Activated T-cell treated with anti-CD3 and anti-CD28 coated beads for 1 hour (primary cell): ENCODE results near the gene RAB5IF.
"Not testable (repeated sequence)": the region's sequence is repeated elsewhere in the genome, so short reads cannot be mapped to it uniquely, and the experiment has no call there.

ENCODE experiments used
- DNase-seq: peaks from one replicate; pipeline ENCODE4 v3.0.0-alpha.2; 2020; ENCODE audit warnings: low read depth

The RAB5IF gene

DNA sequence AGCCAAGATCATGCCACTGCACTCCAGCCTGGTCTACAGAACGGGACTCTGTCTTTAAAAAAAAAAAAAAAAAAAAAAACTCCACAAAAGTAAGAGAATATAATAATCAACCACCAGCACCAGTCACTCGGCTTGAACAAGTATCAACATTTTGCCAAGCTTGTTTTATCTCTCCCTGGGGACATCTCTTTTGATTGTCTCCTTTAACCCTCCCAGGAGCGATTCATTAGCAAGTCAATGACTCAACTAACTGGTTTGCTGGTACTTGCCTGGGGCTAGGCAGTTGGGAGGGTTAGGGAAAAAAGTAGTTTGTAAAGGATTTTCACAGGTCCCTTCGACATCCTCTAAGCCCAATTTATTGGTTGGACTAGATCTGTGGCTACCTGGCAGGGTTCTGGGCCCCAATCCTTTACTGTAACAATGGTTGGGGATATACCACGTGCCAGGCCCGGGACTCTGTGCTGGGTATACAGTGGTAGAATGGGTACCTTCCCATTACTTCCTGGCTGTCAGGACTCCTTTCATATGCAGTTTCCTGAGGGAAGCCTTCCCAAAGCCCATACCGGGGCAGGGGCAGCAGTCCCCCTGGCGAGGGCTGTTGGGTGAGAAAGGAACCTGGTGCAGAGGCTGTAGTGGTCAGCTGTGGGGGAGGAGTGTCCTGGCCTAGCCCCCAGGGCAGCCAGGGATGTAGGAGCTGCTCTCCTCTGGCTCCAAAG is 20.0 kb upstream of the RAB5IF start:
- no peak for DNase-seq

DNA sequence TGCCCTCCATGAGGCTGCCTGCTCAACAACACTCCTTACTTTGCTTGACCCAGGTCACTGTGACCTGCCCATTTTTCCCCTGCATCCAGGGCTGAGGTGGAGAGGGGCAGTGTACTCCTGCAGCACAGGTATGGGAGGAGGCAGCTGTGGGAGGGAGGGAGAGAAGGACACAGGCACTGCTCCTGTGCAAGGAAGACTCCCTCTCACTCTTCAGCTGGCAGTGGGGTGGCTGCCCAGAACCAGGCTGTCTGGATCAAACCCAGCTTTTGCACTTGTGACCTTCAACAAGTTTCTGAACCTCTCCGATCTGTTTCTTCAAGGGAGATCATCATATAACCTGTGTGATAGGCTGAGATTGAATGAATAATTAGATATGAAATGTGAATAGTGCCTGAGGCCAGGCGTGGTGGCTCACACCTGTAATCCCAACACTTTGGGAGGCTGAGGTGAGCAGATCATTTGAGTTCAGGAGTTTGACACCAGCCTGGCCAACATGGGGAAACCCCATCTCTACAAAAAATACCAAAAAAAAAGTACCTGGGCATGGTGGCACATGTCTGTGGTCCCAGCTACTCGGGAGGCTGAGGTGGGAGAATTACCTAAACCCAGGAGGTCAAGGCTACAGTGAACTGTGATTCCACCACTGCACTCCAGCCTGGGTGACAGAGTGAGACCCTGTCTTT is 18.1 kb upstream of the RAB5IF start:
- no peak for DNase-seq

DNA sequence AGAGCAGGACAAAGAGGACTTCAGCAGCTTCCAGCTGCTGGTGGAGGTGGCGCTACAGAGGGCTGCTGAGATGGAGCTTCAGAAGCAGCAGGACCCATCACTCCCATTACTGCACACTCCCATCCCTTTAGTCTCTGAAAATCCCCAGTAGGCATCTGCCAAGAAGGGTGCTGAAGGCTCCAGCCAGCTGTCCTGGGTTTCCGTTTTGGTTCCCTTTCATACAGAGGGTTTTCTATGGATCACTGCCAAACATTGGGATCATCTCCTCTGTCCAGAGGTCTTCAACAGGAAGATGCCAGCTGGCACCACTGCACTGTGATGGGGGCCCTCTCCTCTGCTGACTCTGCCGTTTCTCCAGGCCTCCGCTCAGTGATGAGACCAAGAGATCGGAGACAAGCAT is 14.3 kb upstream of the RAB5IF start:
- no peak for DNase-seq

DNA sequence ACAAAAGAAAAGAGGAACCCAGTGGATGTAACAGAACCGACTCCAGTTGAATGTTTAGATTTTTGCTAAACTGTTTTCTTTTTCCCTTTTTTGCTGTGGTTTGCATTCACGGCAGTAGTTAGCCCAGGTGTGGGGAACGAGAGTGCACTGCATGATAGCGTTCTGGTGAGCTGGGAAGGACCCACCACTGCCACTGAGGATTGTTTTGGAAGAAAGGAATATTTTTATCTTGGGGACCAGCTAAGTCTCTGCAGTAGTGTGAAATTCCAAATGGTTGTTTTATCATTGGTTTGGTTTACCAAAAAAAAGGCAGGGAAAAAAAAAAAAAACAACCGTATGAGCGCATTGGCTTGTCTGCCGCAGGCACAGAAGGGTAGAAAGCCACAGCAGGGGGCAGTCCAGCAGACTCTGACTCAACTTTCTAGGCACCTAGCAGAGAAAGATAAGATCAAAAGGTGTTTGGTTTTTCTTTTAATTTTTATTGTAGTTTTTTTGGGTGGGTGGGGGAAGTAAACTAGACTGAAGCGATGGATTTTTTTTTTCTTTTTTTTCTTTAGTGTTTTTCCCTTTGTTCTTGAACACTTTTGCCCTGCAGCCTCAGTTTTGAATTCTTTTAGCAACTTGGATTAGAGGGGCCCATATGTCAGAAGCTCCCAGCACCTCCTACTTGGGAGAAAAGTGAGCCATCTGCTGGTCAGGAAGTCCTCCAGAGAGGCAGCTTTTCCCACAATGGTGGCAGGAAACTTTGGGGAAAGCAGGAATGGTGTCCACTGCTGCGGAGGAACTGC is 13.5 kb upstream of the RAB5IF start:
- no peak for DNase-seq

DNA sequence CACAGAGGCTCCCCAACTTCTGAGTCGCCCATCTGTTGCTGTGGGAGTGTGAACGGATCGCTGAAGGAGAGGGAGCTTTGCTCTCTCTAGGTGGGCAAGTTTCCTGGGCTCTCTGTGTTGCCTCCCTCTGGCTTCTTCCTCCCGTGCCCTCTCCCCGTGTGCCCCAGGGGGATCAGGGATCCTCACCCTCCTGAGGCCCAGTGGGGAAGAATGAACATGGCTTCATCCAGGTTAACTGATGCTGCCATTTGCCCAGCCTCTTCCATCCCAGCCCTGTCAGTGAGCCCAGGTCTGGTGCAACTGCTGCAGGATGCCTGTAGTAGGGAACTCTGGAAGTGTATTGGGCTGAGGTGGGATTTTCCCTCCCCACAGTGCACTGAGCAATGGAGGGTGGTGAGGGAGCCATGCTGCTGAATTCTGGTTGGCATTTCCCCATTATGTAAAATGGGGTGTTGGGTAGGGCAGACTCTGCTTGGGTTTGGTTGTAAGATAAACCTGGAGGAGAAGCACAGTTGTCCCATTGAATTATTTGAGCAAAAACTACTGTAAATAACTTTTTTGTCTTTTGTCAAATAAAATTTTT is 12.1 kb upstream of the RAB5IF start:
- DNase-seq, result no peak

DNA sequence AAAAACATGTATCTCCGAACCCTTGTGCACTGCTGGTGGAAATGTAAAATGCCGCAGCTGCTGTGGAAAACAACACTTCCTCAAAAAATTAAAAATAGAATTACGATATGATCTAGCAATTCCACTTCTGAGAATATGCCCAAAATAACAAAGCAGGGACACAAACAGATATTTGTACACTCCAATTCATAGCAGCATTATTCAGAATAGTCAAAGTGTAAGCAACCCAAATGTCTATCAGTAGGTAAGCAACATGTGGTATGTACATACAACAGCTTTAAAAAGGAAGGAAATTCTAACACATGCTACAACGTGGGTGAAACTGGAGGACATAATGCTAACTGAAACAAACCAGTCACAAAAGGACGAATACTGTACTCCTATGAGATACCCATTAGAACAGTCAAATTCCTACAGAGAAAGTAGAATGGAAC is 5.7 kb upstream of the RAB5IF start:
- DNase-seq, result no peak

DNA sequence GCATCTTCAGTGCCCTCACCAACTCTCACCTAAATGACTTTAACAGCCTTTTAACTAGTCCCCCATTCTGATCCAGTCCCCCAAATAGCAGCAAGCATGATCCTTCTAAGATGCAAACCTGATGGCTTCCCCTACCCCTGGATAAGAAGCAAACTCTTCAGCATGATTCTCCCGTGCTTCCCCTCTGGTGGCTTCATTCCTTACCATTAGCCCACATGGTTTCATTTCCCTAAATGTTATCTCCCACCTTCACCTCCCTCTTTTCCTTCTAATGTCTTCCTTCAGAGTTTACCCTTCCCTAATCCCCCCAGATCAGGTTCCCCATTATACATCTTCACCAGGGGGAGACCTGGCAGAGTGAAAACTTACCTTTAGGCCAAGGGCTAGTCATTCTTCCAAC is 4.0 kb upstream of the RAB5IF start:
- DNase-seq, result no peak

DNA sequence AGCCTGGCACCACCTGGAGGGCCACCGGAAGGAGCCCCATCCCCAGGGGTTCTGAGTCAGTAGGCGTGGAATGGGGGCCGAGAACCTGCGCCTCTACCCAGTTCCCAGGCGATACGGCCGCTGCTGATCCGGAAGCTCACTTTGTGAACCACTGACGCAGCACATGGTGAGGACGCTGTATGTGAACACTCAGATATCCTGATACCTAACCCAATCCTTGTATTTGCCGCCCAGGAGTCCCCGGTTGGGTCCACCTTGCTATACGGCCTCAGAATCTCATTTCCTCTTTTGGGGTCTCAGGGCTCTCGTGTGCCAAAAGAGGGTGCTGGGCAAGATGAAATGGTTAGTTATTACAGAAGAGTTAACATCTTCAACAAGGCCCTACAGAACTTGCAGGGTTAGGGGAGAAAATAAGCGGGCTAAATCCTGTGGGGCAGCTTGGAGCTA is 604 bp upstream of the RAB5IF start:
- DNase-seq, result peak; percentile 39

DNA sequence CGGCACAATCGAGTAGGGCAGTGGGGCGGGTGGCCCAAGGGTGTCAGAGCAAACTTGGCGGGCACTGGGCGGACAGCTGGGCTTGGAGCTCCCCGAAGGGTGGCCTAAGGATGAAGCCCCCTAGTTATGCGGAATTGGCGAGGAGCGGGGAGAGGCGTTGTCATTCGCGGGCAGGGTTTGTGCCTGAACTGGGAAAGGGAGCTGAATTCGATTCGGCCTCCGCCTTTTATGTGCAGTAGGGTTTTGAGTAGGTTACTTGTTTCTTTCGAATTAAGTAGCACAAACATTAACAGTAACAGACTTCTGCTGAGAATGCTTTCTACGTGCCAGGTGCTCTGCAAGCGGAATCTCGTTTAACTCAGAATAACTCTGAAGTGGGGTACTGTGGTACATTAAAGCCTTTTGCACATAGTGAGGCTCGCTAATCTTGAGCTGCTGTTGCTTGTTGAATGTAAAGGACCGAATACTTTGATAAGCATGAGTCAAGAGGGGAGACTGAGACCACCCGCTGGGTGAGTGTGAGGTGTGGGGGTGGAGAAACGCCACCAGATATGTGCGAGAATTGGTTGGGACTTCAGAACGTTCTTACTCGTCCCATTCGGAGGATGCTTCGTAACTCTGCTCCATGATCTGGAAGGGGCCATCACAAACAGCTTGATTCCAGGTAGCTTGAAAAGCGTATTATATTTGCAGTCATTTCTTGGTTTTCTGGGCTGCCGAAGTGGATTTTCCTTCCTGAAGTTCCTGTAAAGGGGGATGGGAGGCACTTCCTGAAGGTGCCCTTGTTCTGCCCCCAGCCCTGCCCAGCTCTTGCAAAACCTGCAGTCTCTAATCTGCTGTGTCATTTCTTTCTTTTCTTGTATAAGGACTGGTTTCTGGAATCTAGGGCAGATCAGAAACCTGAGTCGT is 833 bp downstream of the RAB5IF start:
- no peak for DNase-seq

DNA sequence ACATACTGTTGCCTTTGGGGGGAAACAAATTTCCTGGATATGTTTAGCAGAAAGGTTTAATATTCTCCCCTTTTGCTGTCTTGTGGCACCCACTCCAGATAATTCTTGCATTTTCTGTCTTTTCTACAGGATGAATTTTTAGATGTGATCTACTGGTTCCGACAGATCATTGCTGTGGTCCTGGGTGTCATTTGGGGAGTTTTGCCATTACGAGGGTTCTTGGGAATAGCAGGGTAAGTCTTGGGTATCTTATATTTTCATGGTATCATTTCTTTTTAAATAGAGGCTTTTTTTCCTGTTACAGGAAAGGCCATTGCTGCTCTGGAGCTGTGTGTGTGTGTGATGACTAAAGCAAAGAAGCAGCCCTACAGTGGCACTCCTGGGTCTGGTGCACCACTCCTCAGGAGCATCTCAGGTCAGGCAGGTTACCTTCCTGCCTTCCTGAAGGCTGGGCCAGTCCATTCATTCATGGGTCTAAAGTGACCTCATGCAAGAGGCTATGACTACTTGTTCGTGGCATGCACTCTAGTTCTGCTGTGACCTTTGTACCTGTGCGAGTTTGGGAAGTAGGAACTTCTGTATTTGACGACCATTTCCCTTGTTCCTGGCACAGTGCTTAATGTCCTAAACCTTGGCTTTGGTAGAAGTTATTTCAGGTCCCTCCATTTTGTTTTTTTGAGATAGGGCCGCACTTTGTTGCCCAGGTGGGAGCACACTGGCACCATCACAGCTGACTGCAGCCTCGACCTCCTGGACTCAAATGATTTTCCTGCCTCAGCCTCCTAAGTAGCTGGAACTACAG is 2.2 kb downstream of the RAB5IF start:
- DNase-seq, result no peak

DNA sequence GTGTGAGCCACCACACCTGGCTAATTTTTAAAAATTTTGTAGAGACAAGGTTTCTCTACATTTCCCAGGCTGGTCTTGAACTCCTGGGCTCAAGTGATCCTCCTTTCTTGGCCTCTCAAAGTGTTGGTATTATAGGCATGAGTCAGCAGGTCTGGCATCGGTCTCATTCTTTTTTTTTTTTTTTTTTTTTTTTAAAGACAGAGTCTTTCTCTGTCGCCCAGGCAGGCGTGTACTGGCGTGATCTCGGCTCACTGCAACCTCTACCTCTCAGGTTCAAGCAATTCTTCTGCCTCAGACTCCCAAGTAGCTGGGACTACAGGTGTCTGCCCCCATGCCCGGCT is 2.8 kb downstream of the RAB5IF start:
- DNase-seq, result not testable (repeated sequence)

DNA sequence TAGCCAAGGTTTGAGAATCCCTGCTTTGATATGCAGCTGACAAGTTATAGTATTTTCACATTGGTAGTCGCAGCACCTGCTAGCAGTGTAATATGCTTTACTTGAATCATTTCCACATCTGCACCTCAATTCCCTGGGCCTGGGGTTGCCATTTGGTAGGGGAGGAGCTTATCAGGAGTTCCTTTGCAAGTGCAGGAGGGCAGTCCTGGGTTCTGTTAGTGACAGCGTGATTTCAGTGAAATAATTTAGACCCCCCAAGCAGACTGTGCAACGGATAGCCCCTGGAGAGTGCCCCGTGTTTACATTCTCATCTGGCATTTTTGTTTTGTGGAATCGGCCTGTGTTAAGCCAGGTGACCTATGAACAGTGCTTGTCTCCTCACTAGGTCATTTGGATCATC is 6.0 kb downstream of the RAB5IF start:
- DNase-seq, result no peak

DNA sequence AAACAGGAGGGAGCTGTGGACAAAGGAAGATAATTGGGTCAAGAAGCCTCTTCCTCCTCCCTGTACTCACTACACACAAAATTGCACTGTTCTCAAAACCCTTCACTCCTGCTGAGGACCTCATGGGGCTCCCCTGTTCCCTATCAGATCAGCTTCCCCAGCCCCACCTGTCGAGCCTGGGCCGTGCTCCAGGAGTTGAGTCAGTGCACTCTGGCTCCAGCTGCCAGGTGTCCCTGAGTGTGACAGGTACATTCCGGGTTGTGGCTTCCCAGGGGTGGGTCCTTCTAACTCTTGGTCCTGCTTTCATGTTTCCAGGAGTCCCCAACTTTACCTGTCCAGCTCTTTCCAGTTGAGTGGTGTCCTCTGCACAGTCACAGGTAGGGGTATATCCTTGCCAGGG is 8.4 kb downstream of the RAB5IF start:
- DNase-seq, result no peak

DNA sequence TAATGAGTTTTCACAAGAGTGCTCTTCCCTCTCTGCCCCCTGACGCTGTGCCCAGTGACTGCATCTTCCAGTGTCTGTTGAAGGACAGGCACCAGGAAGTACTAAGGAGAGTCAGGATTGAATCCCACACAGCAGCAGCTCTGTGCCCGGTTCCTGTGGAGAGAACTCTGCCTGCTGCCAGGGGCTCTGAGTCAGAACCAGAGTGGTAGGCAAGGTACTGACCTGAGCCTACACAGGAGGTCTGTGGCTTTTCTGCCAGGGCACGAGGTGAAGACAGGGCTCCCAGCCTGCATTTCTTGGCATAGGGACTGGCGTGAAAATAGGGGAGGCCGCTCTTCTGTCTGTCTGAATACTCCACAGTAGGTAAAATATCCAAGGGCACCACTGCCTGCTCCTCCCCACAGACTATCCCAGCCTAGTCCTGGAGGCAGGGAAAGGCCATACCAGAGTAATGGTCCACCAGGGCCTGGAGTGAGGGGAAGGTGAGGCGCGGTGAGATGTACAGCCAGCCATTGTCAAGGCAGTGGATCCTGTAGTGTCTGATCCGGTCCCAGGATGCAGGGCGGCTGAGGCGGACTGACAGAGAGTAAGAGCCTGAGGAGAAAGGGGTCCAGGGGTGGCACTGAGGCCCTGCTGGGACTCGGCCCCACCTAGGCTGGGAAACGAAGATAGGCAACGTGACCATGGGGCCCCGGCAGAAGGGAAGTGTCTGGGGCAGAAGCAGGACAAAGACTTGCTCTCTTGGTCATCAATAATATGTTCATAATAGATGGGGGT is 9.4 kb downstream of the RAB5IF start:
- DNase-seq, result no peak

DNA sequence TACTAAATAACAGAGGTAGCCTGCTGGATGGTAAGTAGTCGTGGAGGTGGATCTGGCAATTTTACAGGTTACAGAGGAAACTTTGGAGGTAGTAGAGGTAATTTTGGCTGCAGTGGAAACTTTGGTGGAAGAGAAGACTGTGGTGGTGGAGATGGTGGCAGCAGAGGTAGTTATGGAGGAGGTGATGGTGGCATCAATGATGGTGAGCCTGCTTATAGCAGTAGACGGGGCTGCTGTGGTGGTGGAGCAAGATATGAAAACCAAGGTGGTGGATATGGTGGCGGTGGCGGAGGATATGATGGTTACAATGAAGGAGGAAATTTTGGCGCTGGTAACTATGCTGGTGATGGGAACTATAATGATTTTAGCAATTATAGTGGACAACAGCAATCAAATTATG is 15.3 kb downstream of the RAB5IF start:
- no peak for DNase-seq

DNA sequence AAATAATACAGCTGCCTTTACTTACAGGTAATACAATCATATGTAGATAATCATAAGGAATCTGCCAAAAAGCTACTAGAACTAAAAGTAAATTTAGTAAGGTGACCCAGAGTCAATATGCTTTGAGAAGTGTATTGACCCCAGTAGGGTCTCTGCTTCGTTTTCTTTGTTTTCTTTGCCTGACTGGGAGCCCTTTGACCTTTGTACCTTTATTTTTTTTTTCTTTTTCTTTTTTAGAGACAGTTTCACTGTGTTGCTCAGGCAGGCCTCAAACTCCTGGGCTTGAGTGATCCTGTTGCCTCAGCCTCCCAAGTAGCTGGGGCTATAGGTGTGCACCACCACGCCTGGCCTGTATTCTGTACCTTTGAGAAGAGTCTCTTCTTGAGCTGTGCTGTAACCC is 17.9 kb downstream of the RAB5IF start:
- no peak for DNase-seq

DNA sequence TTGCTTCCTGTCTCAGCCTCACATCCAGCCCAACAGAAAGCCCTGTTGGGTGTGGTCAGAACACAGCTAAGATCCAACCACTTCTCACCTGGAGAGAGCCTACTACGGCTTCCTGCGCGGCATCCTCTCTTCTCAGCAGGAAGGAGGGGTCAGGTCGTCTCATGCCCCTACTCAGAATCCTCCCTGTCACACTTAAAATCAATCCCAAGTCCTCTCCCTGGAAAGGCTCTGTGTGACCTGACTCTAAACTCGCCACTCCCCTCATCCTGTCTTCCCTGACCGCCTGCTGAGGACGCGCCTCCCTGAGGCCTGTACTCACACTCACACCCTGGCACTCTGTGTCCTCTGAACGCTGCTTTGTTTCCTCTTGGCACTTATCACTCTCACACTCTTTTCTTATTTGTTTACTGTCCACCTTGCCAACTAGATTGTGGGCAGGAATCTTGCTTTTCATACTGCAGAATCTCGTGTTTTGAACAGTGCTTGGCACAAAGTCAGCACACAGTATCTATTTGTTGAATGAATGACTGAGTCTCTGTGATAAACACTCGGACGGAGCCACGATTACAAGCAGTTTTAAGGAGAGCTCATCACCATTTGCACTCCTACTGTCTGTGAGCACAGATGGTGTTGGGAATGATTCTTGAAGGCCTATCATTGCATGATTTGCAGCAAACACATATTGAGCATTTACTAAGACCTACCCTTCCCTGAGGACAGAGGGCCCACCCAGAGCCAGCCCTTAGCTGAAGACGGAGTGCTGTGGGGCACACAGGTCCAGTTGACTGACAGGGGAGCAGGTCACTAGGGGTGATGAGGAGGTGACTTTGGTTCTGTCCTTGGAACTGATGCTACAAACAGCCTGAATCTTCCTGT is 18.7 kb downstream of the RAB5IF start:
- DNase-seq, result no peak

DNA sequence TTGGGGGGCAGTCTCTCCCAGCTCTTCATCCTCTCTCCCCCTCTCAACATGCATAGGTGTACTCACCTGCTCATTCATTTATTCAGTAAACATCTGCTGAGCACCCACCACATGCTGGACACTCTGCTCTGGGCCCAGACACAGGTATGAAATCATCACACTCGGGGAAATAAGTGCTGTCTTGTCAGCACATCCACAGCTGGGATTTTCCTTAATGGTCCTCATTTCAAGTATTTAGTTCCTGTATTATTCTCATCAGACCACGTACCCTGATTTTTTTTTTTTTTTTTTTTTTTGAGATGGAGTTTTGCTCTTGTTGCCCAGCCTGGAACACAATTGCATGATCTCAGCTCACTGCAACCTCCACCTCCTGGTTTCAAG is 19.4 kb downstream of the RAB5IF start:
- no peak for DNase-seq

DNA sequence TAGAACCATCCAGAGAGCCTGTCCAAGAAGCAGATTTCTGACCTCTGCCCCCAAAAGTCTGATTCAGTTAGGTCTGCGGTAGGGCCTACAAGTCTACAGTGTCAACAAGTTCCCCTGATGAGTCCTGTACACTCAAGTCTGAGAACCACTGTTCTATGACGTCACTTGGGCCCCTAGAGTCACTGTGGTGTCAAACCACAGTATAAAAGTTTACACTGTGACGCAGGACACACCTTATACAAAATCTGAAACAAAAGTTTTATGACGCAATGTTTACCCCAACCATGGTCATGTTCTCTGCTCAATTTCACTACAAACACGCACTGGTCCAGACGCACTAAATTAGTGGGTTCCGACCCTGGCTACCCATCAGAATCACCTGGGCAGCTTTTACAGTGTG is 22.5 kb downstream of the RAB5IF start:
- no peak for DNase-seq
